ENCODE results near the gene RFPL3.

GRCh38 chr22:32327066-32327465 is 30.6 kb upstream of the RFPL3 start:
- TF ChIP-seq POLR2AphosphoS5 (IDR thresholded peaks at IDR 0.05) (no peak), MXI1 (conservative IDR thresholded peaks at IDR 0.05; ENCODE audit: poor library complexity, severe bottlenecking) (no peak), RAD21 (conservative IDR thresholded peaks at IDR 0.05) (no peak), SMC3 (conservative IDR thresholded peaks at IDR 0.05; ENCODE audit: poor library complexity) (no peak), CTCF (IDR thresholded peaks at IDR 0.05; ENCODE audit: poor library complexity, severe bottlenecking) (no peak)
